Measurements from ENCODE around the gene TBXT. TPM values are rescaled to one million over a fixed set of nuclear protein-coding genes. Genes with fewer than 3 reads are reported as not detected.

Gene TBXT
- polyA plus RNA-seq, 4 donors, result 0.04 TPM; not detected in 3

- no peak for DNase-seq (ENCODE audit: low read depth in 4 of 4, low spot score in 3 of 4)
Observed at GRCh38 chr6:166121726-166122125, 45.9 kb downstream of the TBXT start.

GRCh38 chr6:166119116-166119911 lies 48.3 kb downstream of the TBXT start:
- no peak for DNase-seq (ENCODE audit: low read depth in 4 of 4, low spot score in 3 of 4)

- DNase-seq (ENCODE audit: low read depth in 4 of 4, low spot score in 3 of 4), result no peak
Observed at GRCh38 chr6:166115609-166116008, 52.0 kb downstream of the TBXT start.

GRCh38 chr6:166112580-166112979 lies 55.1 kb downstream of the TBXT start:
- no peak for DNase-seq (ENCODE audit: low read depth in 4 of 4, low spot score in 3 of 4)

- no peak for DNase-seq (ENCODE audit: low read depth in 4 of 4, low spot score in 3 of 4)
Observed at GRCh38 chr6:166109608-166110007, 58.0 kb downstream of the TBXT start.

Other genes starting within 250 kb of the TBXT start
- gene PRR18, start 140.5 kb upstream of the TBXT start, polyA plus RNA-seq (ENCODE audit: insufficient read length in 4 of 4), result under 1 TPM; 0.26 to 0.43 (median 0.31) TPM
- 10 to 100 TPM; 67.9 to 80.0 (median 77.2) TPM for gene SFT2D1, start 174.7 kb upstream of the TBXT start, polyA plus RNA-seq (ENCODE audit: insufficient read length in 4 of 4)
- 10 to 100 TPM; 85.9 to 98.8 (median 90.0) TPM for gene MPC1, start 215.1 kb upstream of the TBXT start, polyA plus RNA-seq (ENCODE audit: insufficient read length in 4 of 4)